ENCODE data around the gene IL1RL2.

DNA sequence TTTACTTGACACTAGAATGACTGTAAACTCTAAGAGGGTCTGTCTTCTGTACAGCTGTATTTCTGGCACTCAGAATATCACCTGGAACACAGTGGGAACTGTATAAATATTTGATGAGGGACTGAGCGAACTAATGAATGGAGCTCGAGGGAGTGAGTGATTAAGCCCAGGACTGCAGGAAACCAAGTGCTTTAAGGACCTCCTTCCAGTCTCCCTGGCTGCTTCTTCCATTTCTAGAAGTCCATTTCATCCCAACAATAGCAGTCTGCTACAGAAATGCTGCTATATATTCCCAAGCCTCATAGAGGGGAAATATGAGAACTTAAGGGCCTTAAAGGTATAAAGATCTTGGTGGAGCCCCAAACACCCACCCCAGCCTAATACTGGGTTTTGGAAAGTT is 2.8 kb upstream of the IL1RL2 start:
- TF ChIP-seq, protein P1, sequence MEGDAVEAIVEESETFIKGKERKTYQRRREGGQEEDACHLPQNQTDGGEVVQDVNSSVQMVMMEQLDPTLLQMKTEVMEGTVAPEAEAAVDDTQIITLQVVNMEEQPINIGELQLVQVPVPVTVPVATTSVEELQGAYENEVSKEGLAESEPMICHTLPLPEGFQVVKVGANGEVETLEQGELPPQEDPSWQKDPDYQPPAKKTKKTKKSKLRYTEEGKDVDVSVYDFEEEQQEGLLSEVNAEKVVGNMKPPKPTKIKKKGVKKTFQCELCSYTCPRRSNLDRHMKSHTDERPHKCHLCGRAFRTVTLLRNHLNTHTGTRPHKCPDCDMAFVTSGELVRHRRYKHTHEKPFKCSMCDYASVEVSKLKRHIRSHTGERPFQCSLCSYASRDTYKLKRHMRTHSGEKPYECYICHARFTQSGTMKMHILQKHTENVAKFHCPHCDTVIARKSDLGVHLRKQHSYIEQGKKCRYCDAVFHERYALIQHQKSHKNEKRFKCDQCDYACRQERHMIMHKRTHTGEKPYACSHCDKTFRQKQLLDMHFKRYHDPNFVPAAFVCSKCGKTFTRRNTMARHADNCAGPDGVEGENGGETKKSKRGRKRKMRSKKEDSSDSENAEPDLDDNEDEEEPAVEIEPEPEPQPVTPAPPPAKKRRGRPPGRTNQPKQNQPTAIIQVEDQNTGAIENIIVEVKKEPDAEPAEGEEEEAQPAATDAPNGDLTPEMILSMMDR (conservative IDR thresholded peaks at IDR 0.05; ENCODE audit: low read depth, low read length): no peak
- no peak for TF ChIP-seq POLR2A (IDR thresholded peaks at IDR 0.05; ENCODE audit: low read depth, low read length)
- TF ChIP-seq RAD21 (IDR thresholded peaks at IDR 0.05; ENCODE audit: low read length): no peak
- TF ChIP-seq BHLHE40 (IDR thresholded peaks at IDR 0.05; ENCODE audit: low read depth, low read length): no peak

Data from IMR-90 (cell line).